GM12873 (cell line): ENCODE data around the gene JDP2.

Experiments used
- TF ChIP-seq, protein P1 (sequence below): IDR thresholded peaks from 2 replicates; pipeline ENCODE4 v1.5.1; 2012; ENCODE audit warnings: low read depth, mild to moderate bottlenecking, moderate library complexity, low read length, control low read depth; ENCODE audit not compliant: insufficient read depth; ENCODE audit errors: missing control alignments

JDP2 gene

DNA sequence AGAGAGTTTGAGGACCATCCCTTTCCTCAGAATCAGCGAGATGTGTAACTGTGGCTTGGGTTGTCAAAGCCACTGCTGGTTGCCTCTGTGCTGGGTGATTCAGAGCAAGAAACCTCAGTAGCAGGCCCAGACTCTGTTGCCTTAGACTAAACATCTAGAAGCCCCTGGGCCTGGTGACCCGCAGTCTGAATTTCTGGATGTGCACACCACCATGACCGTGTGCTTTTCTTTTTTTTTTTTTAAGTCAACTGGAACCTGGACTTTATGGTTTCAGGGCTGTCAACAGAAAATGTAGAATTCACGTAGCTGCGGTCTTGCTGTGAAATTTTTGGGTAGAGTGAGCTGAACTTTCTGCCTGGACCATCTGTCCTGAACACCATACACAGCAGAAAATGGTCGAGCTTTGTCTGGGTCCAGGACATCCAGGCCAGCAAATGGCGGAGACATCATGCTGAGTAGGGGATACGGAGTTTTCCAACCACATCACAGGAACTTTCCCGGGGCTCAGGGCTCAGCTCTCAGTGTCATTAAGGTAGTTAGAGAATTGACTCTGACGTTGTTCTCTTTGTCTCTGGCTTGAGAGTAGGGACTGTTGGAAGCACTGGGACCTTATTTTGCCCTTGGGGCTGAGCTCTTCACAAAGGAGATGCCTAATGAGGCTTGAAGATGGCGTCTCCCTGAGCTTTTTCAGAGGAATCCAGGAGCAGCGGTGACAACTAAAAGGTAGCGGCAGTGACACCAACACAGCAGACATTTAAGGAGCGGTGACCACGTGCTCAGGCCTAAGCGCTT is 71.5 kb downstream of the JDP2 start:
- TF ChIP-seq, protein P1, sequence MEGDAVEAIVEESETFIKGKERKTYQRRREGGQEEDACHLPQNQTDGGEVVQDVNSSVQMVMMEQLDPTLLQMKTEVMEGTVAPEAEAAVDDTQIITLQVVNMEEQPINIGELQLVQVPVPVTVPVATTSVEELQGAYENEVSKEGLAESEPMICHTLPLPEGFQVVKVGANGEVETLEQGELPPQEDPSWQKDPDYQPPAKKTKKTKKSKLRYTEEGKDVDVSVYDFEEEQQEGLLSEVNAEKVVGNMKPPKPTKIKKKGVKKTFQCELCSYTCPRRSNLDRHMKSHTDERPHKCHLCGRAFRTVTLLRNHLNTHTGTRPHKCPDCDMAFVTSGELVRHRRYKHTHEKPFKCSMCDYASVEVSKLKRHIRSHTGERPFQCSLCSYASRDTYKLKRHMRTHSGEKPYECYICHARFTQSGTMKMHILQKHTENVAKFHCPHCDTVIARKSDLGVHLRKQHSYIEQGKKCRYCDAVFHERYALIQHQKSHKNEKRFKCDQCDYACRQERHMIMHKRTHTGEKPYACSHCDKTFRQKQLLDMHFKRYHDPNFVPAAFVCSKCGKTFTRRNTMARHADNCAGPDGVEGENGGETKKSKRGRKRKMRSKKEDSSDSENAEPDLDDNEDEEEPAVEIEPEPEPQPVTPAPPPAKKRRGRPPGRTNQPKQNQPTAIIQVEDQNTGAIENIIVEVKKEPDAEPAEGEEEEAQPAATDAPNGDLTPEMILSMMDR: no peak

DNA sequence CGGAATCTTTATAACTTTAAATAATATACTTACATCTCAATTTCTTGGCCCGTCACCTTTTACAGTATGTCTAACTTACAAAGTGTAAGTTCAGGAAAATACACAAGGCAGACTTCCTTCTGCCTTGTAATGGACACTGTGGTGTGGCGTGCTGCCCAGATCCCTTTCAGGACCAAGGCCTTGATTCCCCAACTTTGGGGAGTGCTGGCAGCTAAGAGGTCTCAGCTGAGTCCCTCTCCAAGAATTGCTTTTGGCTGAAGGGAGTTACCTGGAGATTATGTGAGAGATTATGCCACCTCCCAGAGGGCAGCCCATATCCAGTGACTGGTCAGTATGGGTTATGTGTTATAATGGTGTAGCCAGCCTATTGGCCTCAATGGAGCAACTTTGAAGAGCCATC is 73.3 kb downstream of the JDP2 start:
- TF ChIP-seq, protein P1: no peak

DNA sequence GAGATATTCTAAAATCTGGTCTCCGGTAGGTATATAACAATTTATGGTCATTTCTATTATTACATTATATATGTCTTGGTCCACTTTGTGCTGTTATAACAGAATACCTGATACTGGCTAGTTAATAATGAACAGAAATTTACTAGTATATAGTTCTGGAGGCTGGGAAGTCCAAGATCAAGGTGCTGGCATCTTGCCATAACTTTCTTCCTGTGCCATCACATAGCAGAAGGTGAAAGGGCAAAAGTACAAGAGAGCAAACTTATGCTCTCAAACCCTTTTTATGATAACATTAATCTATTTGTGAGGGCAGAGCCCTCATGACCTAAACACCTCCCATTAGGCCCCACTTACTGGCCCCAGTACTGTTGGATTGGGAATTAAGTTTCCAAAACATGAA is 76.6 kb downstream of the JDP2 start:
- TF ChIP-seq, protein P1: no peak

DNA sequence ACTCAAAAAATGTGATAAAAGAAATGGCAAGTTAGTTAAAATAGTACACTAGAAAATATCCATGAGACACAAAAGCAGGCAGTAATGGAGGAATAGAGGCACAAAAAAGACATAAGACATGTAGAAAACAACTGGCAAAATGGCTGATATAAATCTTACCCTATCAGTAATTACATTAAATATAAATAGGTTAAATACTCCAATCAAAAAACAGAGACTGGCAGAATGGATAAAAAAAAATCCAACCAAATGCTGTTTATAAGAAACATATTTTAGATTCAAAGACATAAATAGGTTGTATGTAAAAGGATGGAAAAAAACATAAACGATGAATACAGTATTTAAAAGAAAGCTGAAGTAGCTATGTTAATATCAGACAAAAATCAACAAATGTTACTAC is 79.1 kb downstream of the JDP2 start:
- TF ChIP-seq, protein P1: no peak

DNA sequence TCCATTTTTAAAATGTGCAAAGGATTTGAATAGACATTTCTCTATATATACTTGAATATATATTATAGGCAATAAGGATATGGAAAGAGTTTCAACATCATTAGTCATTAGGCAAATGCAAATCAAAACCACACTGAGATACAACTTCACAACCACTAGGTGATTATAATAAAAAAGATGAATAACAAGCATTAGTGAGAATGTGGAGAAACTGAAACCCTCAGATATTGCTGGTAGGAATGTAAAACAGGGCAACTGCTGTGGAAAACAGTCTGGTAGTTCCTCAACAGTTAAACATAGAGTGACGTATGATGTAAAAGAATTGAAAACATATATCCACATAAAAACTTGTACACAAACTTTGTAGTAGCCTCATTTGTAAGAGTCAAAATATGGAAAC is 82.7 kb downstream of the JDP2 start:
- TF ChIP-seq, protein P1: no peak

DNA sequence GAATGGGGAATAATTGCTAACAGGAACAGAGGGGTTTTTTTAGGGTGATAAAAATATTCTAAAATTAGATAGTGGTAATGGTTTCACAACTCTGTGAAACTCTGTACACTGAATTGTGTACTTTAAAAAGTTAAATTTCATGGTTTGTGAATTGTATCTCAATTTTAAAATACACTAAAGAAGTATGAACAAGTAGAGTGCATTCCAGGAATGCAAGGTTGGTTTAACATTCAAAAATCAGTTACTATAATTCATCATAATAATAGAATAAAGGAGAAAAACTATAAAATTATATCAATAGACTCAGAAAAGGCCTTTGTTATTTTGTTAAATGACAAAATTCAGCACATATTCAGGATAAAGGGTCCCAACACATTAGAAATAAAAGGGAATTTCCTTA is 83.4 kb downstream of the JDP2 start:
- TF ChIP-seq, protein P1: no peak

DNA sequence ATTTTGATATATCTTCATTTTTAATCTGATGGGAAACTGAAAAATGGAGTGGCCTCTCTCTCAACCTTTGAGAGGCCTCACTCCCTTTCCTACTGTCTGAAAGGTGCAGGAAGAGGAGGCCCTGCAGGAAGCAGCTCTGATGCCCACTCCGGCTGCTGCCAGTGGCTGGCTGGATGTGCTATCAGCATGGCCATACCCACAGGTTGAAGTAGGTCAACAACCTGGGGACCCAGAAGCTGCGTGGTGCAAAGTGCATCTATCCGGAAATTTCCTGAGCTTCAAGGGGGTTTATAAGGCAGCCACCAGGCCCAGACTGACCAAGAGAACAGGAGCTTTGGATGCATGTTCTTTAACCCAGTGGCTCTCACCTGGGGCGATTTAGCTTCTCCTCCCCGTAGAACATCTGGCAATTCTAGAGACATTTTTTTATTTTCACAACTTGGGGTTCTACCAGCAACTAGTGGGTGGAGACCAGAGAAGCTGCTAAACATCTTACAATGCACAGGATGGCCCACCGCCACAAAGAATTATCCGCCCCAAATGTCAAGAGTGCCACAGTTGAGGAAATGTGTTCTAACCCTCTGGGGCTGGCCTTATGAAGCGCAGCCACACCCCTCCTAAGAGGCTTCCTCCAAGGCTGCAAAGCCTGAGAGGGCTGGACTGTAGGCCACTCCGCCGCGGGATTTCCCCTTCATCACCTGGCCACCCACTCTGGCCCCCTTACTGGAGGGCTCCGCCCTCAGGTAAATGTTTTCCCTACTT is 86.3 kb downstream of the JDP2 start:
- TF ChIP-seq, protein P1: no peak
